Brain microvascular endothelial cell (primary cell): Measurements from ENCODE around the gene SLC36A1.
"Not testable (repeated sequence)": the region's sequence is repeated elsewhere in the genome, so short reads cannot be mapped to it uniquely, and the experiment has no call there.

Experiments used
- DNase-seq: peaks from one replicate; pipeline ENCODE4 v3.0.0-alpha.2; 2020
- H3K27ac ChIP-seq: fragments of 250-450 bp; sonication (Bioruptor Pico); 2 replicates; pipeline ENCODE4 v1.5.1; 2020; ENCODE audit warnings: mild to moderate bottlenecking, moderate library complexity
- H3K27me3 ChIP-seq: fragments of 250-450 bp; sonication (Bioruptor Pico); replicated peaks from 2 replicates; pipeline ENCODE4 v1.5.1; 2020; ENCODE audit warnings: mild to moderate bottlenecking
- H3K36me3 ChIP-seq: fragments of 250-450 bp; sonication (Bioruptor Pico); replicated peaks from 2 replicates; pipeline ENCODE4 v1.5.1; 2020; ENCODE audit warnings: mild to moderate bottlenecking
- H3K4me3 ChIP-seq: 2 replicates; pipeline ENCODE4 v1.5.1; 2011; ENCODE audit warnings: low read depth, mild to moderate bottlenecking, control low read depth, low read length, moderate library complexity
- in situ Hi-C: cut with HindIII; loops from 2 replicates; pipeline ENCODE4 v1.10.0; 2017; ENCODE audit warnings: low sequenced_read_pairs, low pct_ligation_motif_present
- TF ChIP-seq, protein P1 (sequence below): IDR thresholded peaks from 2 replicates; pipeline ENCODE4 v1.5.1; 2011; ENCODE audit warnings: low read depth, mild to moderate bottlenecking, moderate library complexity, low read length, control low read depth, inconsistent platforms; ENCODE audit errors: missing control alignments

SLC36A1 gene

DNA sequence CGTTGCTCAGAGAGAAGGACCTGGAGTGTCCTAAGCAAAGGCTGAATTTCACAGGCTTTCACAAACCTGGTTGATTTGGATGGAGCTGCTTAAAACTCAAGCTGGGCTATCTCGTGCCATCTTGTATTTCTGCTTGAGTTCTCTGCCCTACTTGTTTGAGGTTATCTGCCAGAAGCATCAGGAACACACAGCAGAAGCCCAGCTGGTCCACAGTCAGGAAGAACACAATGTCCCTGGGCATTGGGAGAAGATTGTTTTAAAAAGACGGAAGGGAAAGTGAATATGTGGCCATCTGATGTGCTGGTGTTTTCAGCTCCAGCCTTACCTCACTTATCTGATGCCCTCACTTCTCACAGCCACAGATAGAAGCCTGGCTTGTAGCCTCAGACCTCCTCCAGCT lies 32.9 kb upstream of the SLC36A1 start:
- in situ Hi-C loops, result no loop called here
- no peaks in the 10 kb centered on the region for H3K36me3 ChIP-seq
- DNase-seq, result no peak
- H3K27me3 ChIP-seq, result no peaks in the 10 kb centered on the region
- no peak overlapping the region for H3K27ac ChIP-seq
- TF ChIP-seq, protein P1, sequence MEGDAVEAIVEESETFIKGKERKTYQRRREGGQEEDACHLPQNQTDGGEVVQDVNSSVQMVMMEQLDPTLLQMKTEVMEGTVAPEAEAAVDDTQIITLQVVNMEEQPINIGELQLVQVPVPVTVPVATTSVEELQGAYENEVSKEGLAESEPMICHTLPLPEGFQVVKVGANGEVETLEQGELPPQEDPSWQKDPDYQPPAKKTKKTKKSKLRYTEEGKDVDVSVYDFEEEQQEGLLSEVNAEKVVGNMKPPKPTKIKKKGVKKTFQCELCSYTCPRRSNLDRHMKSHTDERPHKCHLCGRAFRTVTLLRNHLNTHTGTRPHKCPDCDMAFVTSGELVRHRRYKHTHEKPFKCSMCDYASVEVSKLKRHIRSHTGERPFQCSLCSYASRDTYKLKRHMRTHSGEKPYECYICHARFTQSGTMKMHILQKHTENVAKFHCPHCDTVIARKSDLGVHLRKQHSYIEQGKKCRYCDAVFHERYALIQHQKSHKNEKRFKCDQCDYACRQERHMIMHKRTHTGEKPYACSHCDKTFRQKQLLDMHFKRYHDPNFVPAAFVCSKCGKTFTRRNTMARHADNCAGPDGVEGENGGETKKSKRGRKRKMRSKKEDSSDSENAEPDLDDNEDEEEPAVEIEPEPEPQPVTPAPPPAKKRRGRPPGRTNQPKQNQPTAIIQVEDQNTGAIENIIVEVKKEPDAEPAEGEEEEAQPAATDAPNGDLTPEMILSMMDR, result no peak
- no peak overlapping the region for H3K4me3 ChIP-seq

DNA sequence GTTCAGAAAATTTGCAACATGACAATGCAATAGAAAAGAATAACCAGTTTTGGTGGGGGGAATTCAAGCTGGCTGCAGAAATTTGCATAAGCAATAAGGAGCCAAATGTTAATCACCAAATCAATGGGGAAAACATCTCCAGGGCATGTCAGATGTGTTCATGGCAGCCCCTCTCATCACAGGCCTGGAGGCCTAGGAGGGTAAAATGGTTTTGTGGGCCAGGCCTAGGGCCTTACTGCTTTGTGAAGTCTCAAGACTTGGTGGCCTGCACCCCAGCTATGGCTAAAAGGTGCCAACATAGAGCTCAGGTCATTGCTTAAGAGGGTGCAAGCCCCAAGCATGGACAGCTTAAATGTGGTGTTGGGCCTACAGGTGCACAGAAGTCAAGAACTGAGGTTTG lies 29.7 kb upstream of the SLC36A1 start:
- no peaks in the 10 kb centered on the region for H3K27me3 ChIP-seq
- in situ Hi-C loops, result no loop called here
- TF ChIP-seq, protein P1, result no peak
- H3K4me3 ChIP-seq, result no peak overlapping the region
- no peaks in the 10 kb centered on the region for H3K36me3 ChIP-seq
- no peak for DNase-seq
- H3K27ac ChIP-seq, result no peak overlapping the region

DNA sequence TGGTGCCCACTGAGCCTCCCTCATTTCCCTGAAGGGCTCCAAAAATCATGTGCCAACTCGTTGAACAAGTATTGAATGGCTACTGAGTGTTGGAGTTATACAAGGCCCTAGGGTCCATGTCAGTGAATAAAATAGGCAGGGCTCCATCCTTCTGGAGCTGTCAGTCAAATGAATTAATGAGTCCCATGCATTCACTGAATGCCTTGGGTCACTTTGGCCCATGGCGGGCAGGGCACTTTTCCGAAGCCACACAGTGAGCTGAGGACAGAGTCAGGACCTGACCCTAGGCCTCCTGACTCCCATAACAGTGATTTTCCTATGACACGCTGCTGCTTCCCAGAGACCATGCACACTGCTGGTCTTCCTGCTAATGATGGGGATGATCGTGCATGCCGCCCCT lies 27.3 kb upstream of the SLC36A1 start:
- TF ChIP-seq, protein P1, result no peak
- DNase-seq, result no peak
- Histone ChIP-seq H3K4me3 (no peak overlapping the region), H3K27ac (no peak overlapping the region), H3K27me3 (no peaks in the 10 kb centered on the region), H3K36me3 (no peaks in the 10 kb centered on the region)
- in situ Hi-C loops, result no loop called here

DNA sequence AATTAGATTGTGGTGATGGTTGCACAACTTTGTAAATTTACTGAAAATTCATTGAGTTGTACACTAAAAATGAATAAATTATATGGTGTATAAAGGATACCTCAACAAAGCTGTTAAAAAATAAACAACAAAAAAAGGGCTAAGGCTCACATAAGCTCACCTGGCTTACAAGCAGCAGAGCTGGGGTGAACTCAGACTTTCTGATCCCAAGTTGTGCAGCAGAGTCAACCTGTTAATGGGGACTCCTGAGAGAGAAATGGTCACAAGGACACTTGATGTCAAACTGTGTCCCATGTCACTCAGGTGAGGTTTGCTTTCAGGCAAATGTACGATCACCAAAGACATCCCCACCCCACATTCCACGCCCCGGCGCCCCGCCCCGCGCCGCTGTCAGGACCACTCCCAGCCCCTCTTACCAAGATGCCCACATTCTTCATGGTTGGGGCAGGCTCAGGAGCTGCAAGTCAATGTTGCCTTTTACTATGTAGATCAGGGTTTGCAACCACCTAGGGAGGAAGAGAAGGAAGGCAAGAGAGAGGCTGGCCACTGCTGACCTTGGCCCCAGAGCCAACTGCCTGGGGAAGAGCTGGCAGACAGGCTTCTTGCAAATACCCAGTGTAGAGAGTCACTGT lies 22.4 kb upstream of the SLC36A1 start:
- H3K4me3 ChIP-seq, result no peak overlapping the region
- TF ChIP-seq, protein P1, result no peak
- H3K27ac ChIP-seq, result no peak overlapping the region
- H3K27me3 ChIP-seq, result no peaks in the 10 kb centered on the region
- no peak for DNase-seq
- H3K36me3 ChIP-seq, result no peaks in the 10 kb centered on the region
- in situ Hi-C loops, result no loop called here

DNA sequence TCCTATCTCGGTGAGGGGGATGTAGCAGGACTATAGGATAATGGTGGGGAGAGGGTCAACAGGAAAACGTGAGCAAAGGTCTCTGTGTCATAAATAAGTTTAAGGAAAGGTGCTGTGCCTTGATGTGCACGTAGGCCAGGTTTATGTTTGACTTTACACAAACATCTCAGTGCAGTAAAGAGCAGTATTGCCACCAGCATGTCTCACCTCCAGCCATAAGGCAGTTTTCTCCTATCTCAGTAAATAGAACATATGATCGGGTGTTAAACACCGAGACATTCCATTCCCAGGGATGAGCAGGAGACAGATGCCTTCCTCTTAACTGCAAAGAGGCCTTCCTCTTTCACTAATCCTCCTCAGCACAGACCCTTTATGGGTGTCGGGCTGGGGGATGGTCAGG lies 21.1 kb upstream of the SLC36A1 start:
- DNase-seq, H3K36me3 ChIP-seq, H3K27me3 ChIP-seq, in situ Hi-C loops, H3K27ac ChIP-seq, H3K4me3 ChIP-seq: not testable (repeated sequence)

DNA sequence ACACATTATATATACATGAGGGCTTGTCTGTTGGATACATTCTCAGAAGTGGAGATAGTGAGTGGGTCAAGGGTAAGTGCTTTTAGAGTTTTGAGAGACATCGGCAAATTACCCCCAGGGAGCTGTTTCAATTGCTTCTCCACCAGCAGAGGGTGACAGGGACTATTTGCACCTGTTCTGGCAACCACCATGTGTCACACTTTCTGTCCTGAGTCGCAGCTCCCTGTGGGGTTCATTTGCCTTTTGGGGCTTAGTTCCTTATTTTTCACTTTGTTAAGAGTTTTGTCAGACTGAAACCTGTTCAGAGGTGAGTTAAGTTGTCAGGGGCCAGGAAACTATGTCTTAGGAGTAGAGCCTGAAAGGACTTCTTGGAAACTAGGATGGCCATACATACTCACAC lies 20.1 kb upstream of the SLC36A1 start:
- H3K36me3 ChIP-seq, result no peaks in the 10 kb centered on the region
- no peak overlapping the region for H3K27ac ChIP-seq
- TF ChIP-seq, protein P1, result no peak
- in situ Hi-C loops, result no loop called here
- H3K27me3 ChIP-seq, result no peaks in the 10 kb centered on the region
- no peak overlapping the region for H3K4me3 ChIP-seq
- no peak for DNase-seq
